Thymus (tissue), 2 donors: ENCODE data around the gene ONECUT1. TPM values are rescaled to one million over a fixed set of nuclear protein-coding genes. Genes with fewer than 3 reads are reported as not detected.

Source experiments
- polyA plus RNA-seq: library from polyadenylated mRNA; stranded (reverse); fragments of 200-250 nt; gene quantifications from one replicate; pipeline ENCODE4 v1.2.3, GENCODE V29; 2013
- total RNA-seq: library from RNA; stranded (reverse); fragments of 120-200 nt; gene quantifications from one replicate; pipeline ENCODE4 v1.2.4, GENCODE V29; 2013
- donor health status: healthy.

The ONECUT1 gene
- total and polyA plus RNA-seq, 2 donors = 0.05 TPM; not detected in 1

Other genes starting within 250 kb of the ONECUT1 start
- gene ARPP19, start 221.3 kb downstream of the ONECUT1 start, total RNA-seq = 72.2 TPM
- 48.3 TPM for gene ARPP19, start 221.3 kb downstream of the ONECUT1 start, polyA plus RNA-seq
- gene ATOSA, start 110.9 kb downstream of the ONECUT1 start, total RNA-seq = 23.4 TPM
- gene ATOSA, start 110.9 kb downstream of the ONECUT1 start, polyA plus RNA-seq = 96.9 TPM